GM08714 (cell line): ENCODE data around the gene PTCRA.
"Not testable (repeated sequence)": the region's sequence is repeated elsewhere in the genome, so short reads cannot be mapped to it uniquely, and the experiment has no call there.

Experiments used
- H3K4me3 ChIP-seq: fragments of 200-500 bp; sonication (Bioruptor generic); 2 replicates; pipeline ENCODE4 v1.5.1; 2014; ENCODE audit warnings: mild to moderate bottlenecking, low read length, inconsistent platforms
- ZNF274 ChIP-seq: IDR thresholded peaks from 2 replicates; pipeline ENCODE4 v1.6.1; 2012; ENCODE audit warnings: mild to moderate bottlenecking, low read depth, low read length

Gene PTCRA

GRCh38 chr6:42928986-42929820 is 13.3 kb downstream of the PTCRA start, which contains the start of gene CNPY3:
Gene CNPY3 (plus strand): TSS chr6:42929480. CDS start chr6:42929571, 91 bp downstream.
- no peak for TF ChIP-seq ZNF274
- peak within 1 kb of the TSS; percentile 78 for H3K4me3 ChIP-seq

GRCh38 chr6:42929821-42930360 is 14.0 kb downstream of the PTCRA start:
- no peak for TF ChIP-seq ZNF274

GRCh38 chr6:42932412-42932811 is 16.6 kb downstream of the PTCRA start:
- no peak for TF ChIP-seq ZNF274
- H3K4me3 ChIP-seq = peak overlapping the region; percentile 18; the same call in 1 of the 2 replicates

More at GRCh38 chr6:42929821-42930360, 14.0 kb downstream of the PTCRA start:
- peak overlapping the region; percentile 78 for H3K4me3 ChIP-seq

GRCh38 chr6:42933205-42933604 is 17.4 kb downstream of the PTCRA start:
- no peak for TF ChIP-seq ZNF274
- H3K4me3 ChIP-seq = no peak overlapping the region; the same call in 1 of the 2 replicates

- no peak for TF ChIP-seq ZNF274
Observed at GRCh38 chr6:42935322-42935721, 19.5 kb downstream of the PTCRA start.

GRCh38 chr6:42936398-42936797 is 20.5 kb downstream of the PTCRA start:
- H3K4me3 ChIP-seq = no peak overlapping the region
- no peak for TF ChIP-seq ZNF274

More at GRCh38 chr6:42935322-42935721, 19.5 kb downstream of the PTCRA start:
- no peak overlapping the region for H3K4me3 ChIP-seq

GRCh38 chr6:42937548-42938427 is 21.9 kb downstream of the PTCRA start:
- no peak for TF ChIP-seq ZNF274

GRCh38 chr6:42938428-42938796 is 22.6 kb downstream of the PTCRA start:
- TF ChIP-seq ZNF274 = no peak
- H3K4me3 ChIP-seq = no peak overlapping the region

More at GRCh38 chr6:42937548-42938427, 21.9 kb downstream of the PTCRA start:
- no peak overlapping the region for H3K4me3 ChIP-seq

GRCh38 chr6:42938987-42939809 is 23.3 kb downstream of the PTCRA start:
- TF ChIP-seq ZNF274 = no peak

GRCh38 chr6:42939810-42940167 is 23.9 kb downstream of the PTCRA start:
- H3K4me3 ChIP-seq = no peak overlapping the region
- no peak for TF ChIP-seq ZNF274

More at GRCh38 chr6:42938987-42939809, 23.3 kb downstream of the PTCRA start:
- no peak overlapping the region for H3K4me3 ChIP-seq

- no peak overlapping the region for H3K4me3 ChIP-seq
- no peak for TF ChIP-seq ZNF274
Observed at GRCh38 chr6:42940493-42941045, 24.7 kb downstream of the PTCRA start.

- not testable (repeated sequence) for H3K4me3 ChIP-seq
Observed at GRCh38 chr6:42941356-42941755, 25.5 kb downstream of the PTCRA start.

GRCh38 chr6:42942444-42942843 is 26.6 kb downstream of the PTCRA start:
- no peak overlapping the region for H3K4me3 ChIP-seq
- no peak for TF ChIP-seq ZNF274
